ENCODE results near the gene ST7.
"Not testable (repeated sequence)": the region's sequence is repeated elsewhere in the genome, so short reads cannot be mapped to it uniquely, and the experiment has no call there.

ST7 gene

GRCh38 chr7:117097860-117098259, 144.6 kb downstream of the ST7 start:
- no peak for DNase-seq (ENCODE audit: low spot score)

GRCh38 chr7:117098457-117098856, 145.2 kb downstream of the ST7 start:
- no peak for DNase-seq (ENCODE audit: low spot score)

- DNase-seq (ENCODE audit: low spot score) = no peak
Observed at GRCh38 chr7:117101026-117101425, 147.7 kb downstream of the ST7 start.

- DNase-seq (ENCODE audit: low spot score) = no peak
Observed at GRCh38 chr7:117110480-117111315, 157.4 kb downstream of the ST7 start.

- DNase-seq (ENCODE audit: low spot score) = no peak
Observed at GRCh38 chr7:117111535-117111934, 158.2 kb downstream of the ST7 start.

GRCh38 chr7:117112640-117113039, 159.3 kb downstream of the ST7 start:
- DNase-seq (ENCODE audit: low spot score) = no peak

- DNase-seq (ENCODE audit: low spot score) = no peak
Observed at GRCh38 chr7:117113871-117114270, 160.6 kb downstream of the ST7 start.

- no peak for DNase-seq (ENCODE audit: low spot score)
Observed at GRCh38 chr7:117114272-117114671, 161.0 kb downstream of the ST7 start.

GRCh38 chr7:117116211-117116610, 162.9 kb downstream of the ST7 start:
- no peak for DNase-seq (ENCODE audit: low spot score)

- DNase-seq (ENCODE audit: low spot score) = no peak
Observed at GRCh38 chr7:117117172-117117571, 163.9 kb downstream of the ST7 start.

GRCh38 chr7:117118579-117119180, 165.4 kb downstream of the ST7 start:
- no peak for DNase-seq (ENCODE audit: low spot score)

- peak; percentile 84 for DNase-seq (ENCODE audit: low spot score)
Observed at GRCh38 chr7:117119192-117119924, 166.1 kb downstream of the ST7 start.

- not testable (repeated sequence) for DNase-seq (ENCODE audit: low spot score)
Observed at GRCh38 chr7:117120321-117120720, 167.0 kb downstream of the ST7 start.

- not testable (repeated sequence) for DNase-seq (ENCODE audit: low spot score)
Observed at GRCh38 chr7:117122036-117122435, 168.7 kb downstream of the ST7 start.

GRCh38 chr7:117122536-117122935, 169.2 kb downstream of the ST7 start:
- DNase-seq (ENCODE audit: low spot score) = no peak

GRCh38 chr7:117123311-117123926, 170.1 kb downstream of the ST7 start:
- no peak for DNase-seq (ENCODE audit: low spot score)

GRCh38 chr7:117124591-117125220, 171.4 kb downstream of the ST7 start:
- DNase-seq (ENCODE audit: low spot score) = no peak

- no peak for DNase-seq (ENCODE audit: low spot score)
Observed at GRCh38 chr7:117126676-117127075, 173.4 kb downstream of the ST7 start.

GRCh38 chr7:117127585-117128168, 174.4 kb downstream of the ST7 start:
- peak; percentile 77 for DNase-seq (ENCODE audit: low spot score)

GRCh38 chr7:117129521-117129955, 176.2 kb downstream of the ST7 start:
- no peak for DNase-seq (ENCODE audit: low spot score)

GRCh38 chr7:117130262-117130661, 177.0 kb downstream of the ST7 start:
- DNase-seq (ENCODE audit: low spot score) = no peak
